GM13976 (cell line): Measurements from ENCODE around the gene TBC1D21.

ENCODE experiments used
- DNase-seq: peaks from one replicate; pipeline ENCODE4 v3.0.0; 2012; ENCODE audit warnings: low spot score
- in situ Hi-C: fragments of 300-500 bp; cut with MboI; formaldehyde crosslinking; loops from one replicate; pipeline ENCODE4 v1.12.0; 2022; ENCODE audit warnings: low sequenced_read_pairs, mixed read lengths, inconsistent platforms; ENCODE audit not compliant: unreplicated experiment
- TF ChIP-seq, protein P1 (sequence below): IDR thresholded peaks from 2 replicates; pipeline ENCODE4 v1.5.1; 2012; ENCODE audit warnings: borderline replicate concordance, mild to moderate bottlenecking; ENCODE audit not compliant: insufficient read depth; ENCODE audit errors: extremely low read depth, missing control alignments, control extremely low read depth

Gene TBC1D21

GRCh38 chr15:73921254-73921925 lies 48.0 kb downstream of the TBC1D21 start:
- in situ Hi-C loops: no loop called here
- DNase-seq: no peak
- TF ChIP-seq, protein P1, sequence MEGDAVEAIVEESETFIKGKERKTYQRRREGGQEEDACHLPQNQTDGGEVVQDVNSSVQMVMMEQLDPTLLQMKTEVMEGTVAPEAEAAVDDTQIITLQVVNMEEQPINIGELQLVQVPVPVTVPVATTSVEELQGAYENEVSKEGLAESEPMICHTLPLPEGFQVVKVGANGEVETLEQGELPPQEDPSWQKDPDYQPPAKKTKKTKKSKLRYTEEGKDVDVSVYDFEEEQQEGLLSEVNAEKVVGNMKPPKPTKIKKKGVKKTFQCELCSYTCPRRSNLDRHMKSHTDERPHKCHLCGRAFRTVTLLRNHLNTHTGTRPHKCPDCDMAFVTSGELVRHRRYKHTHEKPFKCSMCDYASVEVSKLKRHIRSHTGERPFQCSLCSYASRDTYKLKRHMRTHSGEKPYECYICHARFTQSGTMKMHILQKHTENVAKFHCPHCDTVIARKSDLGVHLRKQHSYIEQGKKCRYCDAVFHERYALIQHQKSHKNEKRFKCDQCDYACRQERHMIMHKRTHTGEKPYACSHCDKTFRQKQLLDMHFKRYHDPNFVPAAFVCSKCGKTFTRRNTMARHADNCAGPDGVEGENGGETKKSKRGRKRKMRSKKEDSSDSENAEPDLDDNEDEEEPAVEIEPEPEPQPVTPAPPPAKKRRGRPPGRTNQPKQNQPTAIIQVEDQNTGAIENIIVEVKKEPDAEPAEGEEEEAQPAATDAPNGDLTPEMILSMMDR: no peak

DNA sequence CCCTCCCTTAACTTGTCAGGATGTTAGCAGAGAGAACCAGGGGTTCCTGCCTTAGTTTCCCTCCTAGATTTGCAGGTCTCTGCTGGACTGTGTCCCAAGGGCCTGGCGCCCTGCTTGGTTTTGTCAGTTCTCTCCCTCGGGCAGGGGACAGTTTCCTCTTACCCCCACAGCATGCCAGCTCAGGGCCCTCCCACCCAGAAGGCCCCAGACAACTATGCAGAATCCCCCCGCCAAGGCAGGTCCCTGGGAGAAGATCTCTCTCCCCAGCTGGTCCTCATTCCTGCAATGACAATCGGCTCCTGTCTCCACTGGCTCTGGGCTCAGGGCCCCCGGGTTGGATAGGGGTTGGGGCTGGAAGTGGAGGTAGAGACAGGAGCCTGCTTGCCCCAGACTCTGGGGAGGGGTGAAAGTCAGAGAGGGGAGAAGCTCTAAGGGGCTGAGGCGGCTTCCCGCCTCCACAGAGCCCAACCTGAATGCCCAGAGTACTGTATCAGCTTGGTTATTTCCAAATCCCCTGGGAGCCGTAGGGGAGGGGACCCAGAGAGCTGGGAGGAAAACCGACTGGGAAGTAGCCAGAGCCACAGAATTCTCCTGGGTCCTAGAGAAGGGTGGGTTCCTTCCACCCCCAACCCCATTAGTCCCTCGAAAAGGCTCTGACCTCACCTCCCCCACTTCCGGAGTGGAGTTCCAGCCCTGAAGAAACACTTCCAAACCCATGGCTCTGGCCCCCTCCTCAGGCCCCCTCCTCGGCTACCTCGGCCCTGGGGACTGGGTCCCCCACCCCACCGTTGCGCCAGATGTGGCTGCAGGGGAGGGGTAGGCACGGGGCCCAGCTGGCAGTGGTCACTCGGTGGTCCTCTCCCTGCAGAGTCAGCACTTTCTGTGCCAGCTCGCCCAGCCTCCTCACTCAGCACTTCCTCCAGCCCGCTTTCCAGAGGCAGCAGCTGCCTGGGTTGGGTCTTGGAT lies 49.1 kb downstream of the TBC1D21 start:
- in situ Hi-C loops: no loop called here
- TF ChIP-seq, protein P1: no peak
- DNase-seq: no peak

GRCh38 chr15:73923156-73923487 lies 49.8 kb downstream of the TBC1D21 start:
- in situ Hi-C loops: no loop called here
- DNase-seq: no peak
- TF ChIP-seq, protein P1: no peak

DNA sequence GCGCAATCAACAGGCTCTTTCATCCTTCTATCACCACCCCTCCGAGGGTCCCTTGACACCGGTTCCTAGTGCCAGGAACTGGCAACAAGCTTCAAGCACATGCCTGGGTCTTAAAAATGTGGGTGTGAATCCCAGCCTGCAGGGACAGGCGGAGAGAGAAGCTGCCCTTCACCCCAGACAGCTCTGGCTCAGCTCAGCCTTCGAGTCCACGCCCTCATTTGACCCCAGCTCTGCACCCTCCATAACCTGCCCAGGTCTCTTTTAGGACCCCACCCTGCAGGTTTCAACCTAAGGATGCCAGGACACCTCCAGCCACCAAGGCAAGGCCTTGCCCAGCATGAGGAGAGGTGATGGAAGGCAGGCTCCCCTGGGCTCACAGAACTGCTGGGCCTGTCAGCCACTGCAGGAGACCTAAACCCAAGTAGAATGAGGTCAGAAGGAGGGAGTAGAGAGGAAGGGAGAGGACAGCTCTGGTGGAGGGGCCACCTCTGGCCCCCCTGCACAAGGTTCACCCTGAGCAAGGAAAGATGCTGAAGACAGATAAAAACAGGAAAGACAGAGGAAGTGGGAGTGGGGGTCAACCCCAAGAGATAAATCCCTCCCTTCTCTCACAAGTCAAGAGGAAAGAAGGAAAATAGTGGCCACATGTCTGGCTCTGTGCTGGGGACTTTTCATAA lies 50.3 kb downstream of the TBC1D21 start:
- TF ChIP-seq, protein P1: no peak
- in situ Hi-C loops: no loop called here
- DNase-seq: no peak

- DNase-seq: no peak
- in situ Hi-C loops: no loop called here
- TF ChIP-seq, protein P1: no peak
Observed at GRCh38 chr15:73924171-73924921, 51.0 kb downstream of the TBC1D21 start.

DNA sequence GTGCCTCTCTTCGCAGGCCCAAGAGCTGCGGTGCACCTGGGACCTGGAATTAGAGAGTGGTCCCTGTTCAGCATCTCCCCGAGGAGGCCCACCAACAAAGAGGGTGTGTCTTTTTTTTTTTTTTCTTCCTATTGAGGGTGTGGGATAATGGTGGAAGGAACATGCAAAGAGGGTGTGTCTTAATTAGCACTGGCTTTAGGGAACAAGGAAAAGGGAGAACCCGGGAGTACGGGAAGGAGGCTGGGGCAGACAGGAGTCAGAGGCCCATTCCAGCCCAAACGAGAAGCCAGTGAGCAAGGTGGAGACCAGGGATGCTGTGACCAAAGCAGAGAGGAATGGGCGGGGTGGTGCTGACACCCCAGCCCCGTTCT lies 52.5 kb downstream of the TBC1D21 start:
- no peak for DNase-seq
- TF ChIP-seq, protein P1: no peak
- in situ Hi-C loops: no loop called here
